ENCODE results near the gene COMMD9.
"Not testable (repeated sequence)": the region's sequence is repeated elsewhere in the genome, so short reads cannot be mapped to it uniquely, and the experiment has no call there.

DNA sequence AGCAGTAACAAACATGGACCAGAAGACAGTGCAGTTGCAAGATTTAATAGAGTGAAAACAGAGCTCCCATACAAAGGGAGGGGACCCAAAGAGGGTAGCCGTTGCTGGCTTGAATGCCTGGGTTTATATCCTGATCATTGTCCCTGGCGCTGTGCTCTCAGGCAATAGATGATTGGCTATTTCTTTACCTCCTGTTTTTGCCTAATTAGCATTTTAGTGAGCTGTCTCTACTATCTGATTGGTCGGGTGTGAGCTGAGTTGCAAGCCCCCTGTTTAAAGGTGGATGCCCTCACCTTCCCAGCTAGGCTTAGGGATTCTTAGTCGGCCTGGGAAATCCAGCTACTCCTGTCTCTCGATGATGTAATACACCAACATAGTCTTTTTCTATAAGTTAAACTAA lies 36.2 kb upstream of the COMMD9 start:
- TF ChIP-seq EZH2 (IDR thresholded peaks at IDR 0.05; ENCODE audit: borderline replicate concordance); EZH2phosphoT487 (IDR thresholded peaks at IDR 0.05; ENCODE audit: low read depth, severe bottlenecking, unreplicated experiment): not testable (repeated sequence)
- TF ChIP-seq, protein P1, sequence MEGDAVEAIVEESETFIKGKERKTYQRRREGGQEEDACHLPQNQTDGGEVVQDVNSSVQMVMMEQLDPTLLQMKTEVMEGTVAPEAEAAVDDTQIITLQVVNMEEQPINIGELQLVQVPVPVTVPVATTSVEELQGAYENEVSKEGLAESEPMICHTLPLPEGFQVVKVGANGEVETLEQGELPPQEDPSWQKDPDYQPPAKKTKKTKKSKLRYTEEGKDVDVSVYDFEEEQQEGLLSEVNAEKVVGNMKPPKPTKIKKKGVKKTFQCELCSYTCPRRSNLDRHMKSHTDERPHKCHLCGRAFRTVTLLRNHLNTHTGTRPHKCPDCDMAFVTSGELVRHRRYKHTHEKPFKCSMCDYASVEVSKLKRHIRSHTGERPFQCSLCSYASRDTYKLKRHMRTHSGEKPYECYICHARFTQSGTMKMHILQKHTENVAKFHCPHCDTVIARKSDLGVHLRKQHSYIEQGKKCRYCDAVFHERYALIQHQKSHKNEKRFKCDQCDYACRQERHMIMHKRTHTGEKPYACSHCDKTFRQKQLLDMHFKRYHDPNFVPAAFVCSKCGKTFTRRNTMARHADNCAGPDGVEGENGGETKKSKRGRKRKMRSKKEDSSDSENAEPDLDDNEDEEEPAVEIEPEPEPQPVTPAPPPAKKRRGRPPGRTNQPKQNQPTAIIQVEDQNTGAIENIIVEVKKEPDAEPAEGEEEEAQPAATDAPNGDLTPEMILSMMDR (IDR thresholded peaks at IDR 0.05; ENCODE audit: poor library complexity), result not testable (repeated sequence)

Data from hepatocyte (in vitro differentiated cells).